ENCODE results near the gene KLHL7. TPM values are rescaled to one million over a fixed set of nuclear protein-coding genes. Genes with fewer than 3 reads are reported as not detected.
"Not testable (repeated sequence)": the region's sequence is repeated elsewhere in the genome, so short reads cannot be mapped to it uniquely, and the experiment has no call there.

KLHL7 gene
- polyA plus RNA-seq, 4 donors = 43.6 to 56.0 (median 52.5) TPM

DNA sequence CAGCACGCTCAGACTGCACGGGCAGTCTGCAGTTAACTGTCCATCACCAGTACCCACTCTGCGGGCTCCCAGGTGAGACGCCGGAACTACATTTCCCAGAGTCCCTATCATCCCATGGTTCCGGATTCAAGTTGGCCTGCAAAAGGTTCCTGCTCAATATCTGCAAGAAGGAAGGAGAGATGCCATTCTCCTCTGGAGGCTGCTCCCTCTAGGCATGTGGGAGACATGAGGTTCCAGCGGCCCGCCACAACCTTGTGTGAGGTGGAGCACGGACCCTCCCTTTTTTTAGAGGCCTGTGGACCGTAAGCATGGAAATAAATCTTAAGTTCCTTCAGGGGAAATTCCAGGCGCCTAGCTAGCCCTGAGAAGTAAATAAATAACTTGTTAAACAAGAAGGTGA is 106.0 kb downstream of the KLHL7 start:
- peak in 3 of 4 donors; percentile 43 to 74 (median 70) for DNase-seq (ENCODE audit: low read depth in 4 of 4, low spot score in 3 of 4)

DNA sequence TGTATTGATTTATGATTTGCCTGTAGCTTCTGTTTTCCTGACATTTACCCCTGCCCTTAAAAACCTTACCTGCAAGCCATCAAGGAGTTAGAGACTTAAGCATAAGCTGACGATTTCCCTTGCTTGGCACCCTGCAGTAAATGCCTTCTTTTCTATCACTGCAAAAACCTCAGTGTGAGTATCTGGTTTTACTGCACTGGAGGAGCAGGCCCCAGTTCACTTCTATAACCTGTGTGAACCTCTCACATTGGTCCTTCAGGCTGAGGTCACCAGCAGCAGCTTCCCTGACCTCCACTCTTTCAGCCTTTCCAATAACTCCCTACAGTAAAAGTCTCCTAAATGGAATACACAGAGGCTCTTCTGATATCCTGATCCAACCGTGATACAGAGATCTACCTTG is 106.8 kb downstream of the KLHL7 start:
- DNase-seq (ENCODE audit: low read depth in 4 of 4, low spot score in 3 of 4) = no peak

DNA sequence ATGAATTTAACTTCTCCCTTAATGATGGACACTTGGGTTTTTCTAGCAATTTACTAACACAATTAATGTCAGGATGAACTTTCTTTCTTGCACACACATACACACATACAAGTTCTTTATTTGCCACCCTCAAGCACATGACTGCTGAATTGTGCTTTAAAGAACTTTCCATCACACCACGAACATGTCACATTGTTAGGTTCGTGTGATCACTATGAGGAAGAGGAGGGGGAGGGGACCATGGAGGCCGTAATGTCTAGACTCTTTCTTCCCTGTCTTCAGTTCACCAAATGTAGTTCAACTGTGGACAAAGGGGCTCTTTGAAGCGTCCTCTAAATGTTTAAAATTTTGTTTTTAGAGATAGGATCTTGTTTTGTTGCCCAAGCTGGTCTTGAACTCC is 107.3 kb downstream of the KLHL7 start:
- DNase-seq (ENCODE audit: low read depth in 4 of 4, low spot score in 3 of 4) = no peak

DNA sequence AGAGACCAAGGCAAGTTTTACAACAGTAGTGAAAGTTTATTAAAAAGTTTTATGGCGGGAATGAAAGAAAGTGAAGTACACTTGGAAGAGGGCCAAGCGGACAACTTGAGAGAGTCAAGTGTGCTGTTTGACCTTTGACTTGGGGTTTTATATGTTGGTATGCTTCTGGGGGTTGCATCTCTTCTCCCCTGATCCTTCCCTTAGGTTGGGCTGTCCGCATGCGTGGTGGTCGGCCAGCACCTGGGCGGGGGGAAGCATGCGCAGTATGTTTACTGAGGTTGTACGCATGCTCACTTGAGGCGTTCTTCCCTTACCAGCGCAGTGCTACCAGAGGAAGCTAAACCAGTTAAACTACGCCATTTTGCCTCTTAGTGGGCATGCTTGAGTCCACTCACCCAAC is 108.2 kb downstream of the KLHL7 start:
- no peak for DNase-seq (ENCODE audit: low read depth in 4 of 4, low spot score in 3 of 4)

DNA sequence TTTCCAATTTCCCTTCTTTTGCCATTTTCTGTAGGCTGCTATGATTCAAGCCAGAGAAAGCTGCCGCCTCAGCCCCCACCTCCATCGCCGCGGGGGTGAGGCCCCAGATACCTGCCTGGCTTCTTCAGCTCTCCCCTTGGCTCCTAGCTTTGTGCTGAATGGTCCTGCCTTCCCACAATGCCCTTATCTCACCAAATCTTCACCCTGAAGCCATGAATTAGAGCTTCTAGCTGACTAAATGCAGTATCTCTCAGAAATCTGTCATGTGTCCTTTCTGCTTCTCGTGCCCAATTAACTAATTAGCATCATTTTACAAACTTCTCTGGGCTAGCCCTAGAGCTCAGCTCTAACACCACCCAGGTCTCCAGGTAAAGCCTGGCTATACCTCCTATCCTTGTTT is 108.8 kb downstream of the KLHL7 start:
- DNase-seq (ENCODE audit: low read depth in 4 of 4, low spot score in 3 of 4) = no peak

DNA sequence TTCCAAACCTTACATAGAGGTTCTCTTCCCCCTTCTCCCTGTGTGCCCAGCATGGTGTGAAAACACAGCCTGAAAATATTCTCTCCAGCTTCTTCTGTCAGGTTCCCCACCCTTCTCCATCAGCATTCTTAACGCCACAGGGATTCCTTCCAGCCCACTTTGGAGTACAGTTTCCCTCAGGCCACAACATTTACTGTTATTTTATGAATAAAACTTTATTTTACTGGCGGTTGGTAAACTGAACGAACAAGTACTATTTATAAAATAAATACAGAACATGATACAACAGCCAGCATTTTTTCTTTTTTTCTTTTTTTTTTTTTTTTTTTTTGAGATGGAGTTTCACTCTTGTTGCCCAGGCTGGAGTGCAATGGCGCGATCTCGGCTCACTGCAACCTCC is 109.4 kb downstream of the KLHL7 start:
- no peak for DNase-seq (ENCODE audit: low read depth in 4 of 4, low spot score in 3 of 4)

DNA sequence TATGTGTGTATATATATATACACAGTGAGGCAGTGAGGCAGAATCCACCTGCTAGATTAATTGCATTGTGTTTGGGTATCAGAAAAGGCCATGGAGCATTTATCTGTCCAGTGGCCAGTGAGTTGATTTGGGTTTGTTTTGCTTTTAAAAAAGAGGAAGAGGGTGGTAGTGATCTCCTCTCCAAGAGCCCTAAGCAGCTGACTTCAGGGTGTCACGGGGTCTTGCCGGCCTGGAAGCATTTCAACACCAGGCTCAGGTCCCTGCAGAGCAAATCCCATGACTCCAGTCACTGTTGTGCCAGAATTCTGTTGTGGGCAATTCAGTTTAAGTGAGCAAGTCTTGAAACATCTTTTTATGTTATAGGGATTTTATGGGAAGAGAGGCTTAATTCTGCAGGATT is 110.4 kb downstream of the KLHL7 start:
- no peak for DNase-seq (ENCODE audit: low read depth in 4 of 4, low spot score in 3 of 4)

DNA sequence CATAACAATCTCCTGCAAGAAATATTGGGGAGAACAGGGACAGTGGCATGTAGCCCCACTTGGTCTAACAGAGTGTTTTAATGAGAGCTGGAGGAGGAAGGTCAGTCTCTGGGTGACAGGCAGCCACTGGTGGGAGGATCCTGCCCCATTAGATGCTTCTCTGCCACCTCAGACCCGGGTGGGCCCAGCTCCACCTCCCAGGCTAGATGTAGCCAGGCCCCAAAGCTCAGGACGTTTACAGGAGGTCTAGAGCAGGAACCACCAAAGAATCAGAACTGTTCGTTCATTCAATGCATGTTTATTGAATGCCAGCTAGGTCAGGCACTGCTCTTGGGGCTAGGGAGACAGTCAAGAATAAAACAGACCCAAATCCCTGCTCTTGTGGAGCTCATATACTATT is 112.6 kb downstream of the KLHL7 start:
- DNase-seq (ENCODE audit: low read depth in 4 of 4, low spot score in 3 of 4) = no peak

DNA sequence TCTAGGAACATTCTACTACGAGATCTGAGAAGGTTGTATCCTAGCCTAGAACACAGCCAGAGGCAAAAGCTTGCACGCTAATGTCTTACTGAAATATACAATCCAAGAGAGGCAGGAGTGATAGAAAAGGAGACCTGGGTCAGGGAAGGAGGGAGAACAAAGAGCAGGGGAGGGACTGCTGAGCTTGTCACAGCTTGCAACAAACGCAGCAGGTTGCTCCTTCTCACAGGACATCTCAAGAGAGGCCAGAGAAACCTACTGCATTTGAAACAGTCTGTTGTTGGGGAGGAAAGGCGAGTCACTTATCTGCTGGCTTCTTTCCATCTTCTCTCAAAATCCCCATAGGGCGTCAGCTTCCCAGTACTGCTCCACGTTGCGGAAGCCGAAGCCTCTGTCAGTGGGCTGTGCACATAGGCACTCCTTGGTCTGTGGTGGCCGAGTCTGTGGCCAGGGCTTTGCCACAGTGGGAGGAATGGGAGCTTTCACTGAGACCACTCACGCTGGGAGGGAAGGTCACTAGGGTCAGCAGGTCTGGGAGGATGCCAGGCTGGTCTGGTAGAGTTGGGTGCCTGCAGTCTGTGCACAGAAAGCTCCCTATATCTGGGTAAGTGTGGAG is 115.2 kb downstream of the KLHL7 start:
- no peak for DNase-seq (ENCODE audit: low read depth in 4 of 4, low spot score in 3 of 4)

DNA sequence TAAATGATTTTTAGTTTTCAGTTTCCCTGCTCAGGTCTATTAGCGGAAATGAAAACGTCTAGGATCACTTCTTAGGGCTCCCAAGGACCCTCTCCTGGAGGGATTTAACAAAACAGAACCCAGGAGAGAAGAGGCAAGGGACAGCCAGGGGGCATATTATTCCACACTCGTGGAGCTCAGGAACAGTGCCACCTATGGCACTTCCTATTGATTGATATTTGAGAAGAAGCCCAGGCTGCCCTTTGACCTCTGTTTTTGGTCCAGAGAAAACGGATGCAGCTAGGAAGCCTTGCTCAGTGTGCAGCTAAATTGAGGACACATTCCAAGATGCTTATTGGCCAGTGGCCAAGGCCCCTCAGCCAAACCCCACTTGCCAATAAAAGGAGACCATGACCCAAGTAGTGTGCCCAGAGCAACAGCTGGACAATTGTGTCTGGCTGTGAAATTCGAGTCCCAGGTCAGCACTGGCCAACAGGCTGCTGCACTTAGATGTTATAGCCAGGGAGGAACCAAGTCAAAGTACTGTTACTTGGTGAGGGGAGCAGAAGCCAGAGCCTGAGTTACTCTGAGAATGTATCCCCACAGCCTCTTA is 117.0 kb downstream of the KLHL7 start:
- no peak for DNase-seq (ENCODE audit: low read depth in 4 of 4, low spot score in 3 of 4)

DNA sequence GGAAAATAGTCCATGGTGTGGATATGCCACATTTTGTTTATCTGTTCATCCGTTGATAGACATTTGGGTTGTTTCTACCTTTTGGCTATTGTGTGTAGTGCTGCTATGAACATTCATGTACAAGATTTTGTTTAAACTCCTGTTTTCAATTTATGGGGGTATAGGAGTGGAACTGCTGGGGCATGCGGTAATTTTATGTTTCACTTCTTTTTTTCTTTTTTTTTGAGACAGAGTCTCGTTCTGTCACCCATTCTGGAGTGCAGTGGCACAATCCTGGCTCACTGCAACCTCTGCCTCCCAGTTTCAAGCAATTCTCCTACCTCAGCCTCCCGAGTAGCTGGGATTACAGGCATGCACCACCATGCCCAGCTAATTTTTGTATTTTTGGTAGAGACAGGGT is 118.8 kb downstream of the KLHL7 start:
- not testable (repeated sequence) for DNase-seq (ENCODE audit: low read depth in 4 of 4, low spot score in 3 of 4)

DNA sequence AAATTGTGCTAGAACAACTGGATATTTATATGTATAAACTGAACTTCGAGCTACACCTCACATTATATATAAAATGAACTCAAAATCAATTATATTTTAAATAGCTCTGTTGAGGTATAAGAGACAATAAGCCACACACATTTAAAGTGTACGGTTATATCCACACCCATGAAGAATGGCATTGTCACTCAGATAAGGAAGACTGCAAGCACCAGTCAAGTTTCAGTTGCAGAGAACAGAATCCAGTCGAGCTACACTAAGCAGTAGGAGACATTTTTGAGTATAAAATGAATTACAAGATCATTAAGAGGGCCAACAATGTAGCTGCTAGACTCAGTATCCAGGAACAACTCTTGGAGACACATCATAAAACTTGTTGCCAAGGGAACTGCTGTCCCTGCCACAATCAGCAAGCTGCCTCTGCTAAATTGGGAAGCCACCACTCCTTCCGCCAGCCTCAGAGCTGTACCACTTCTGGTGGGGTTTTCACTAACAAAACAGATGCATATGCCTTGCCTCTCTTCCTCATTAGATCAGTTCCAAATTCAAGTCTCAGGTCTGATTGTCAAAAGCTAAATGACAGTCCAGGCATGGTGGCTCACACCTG is 121.4 kb downstream of the KLHL7 start:
- DNase-seq (ENCODE audit: low read depth in 4 of 4, low spot score in 3 of 4) = no peak

Other genes starting within 250 kb of the KLHL7 start
- 10 to 100 TPM; 21.4 to 28.0 (median 24.7) TPM for gene HYCC1, start 91.7 kb upstream of the KLHL7 start, polyA plus RNA-seq (ENCODE audit: insufficient read length in 4 of 4)
- 10 to 100 TPM; 53.2 to 66.9 (median 60.5) TPM for gene NUP42, start 76.3 kb downstream of the KLHL7 start, polyA plus RNA-seq (ENCODE audit: insufficient read length in 4 of 4)
- 10 to 100 TPM; 19.8 to 34.4 (median 30.8) TPM for gene GPNMB, start 141.0 kb downstream of the KLHL7 start, polyA plus RNA-seq (ENCODE audit: insufficient read length in 4 of 4)
- 10 to 100 TPM; 47.2 to 52.4 (median 49.7) TPM for gene MALSU1, start 193.6 kb downstream of the KLHL7 start, polyA plus RNA-seq (ENCODE audit: insufficient read length in 4 of 4)

All from right renal pelvis (tissue), 4 donors.